ENCODE measurements around the gene EEF1A2.

The EEF1A2 gene

GRCh38 chr20:63498960-63499337 lies at the start of gene EEF1A2:
TSS of gene EEF1A2 (minus strand) at chr20:63499083. CDS start at chr20:63497763, 1,320 bp downstream.
- H3K4me3 ChIP-seq (ENCODE audit: low read depth, low read length), result peak within 1 kb of the TSS; percentile 37

- no peak overlapping the region for H3K4me3 ChIP-seq (ENCODE audit: low read depth, low read length)
Measured at GRCh38 chr20:63548542-63548941, 49.7 kb upstream of the EEF1A2 start.

- no peak within 1 kb of the TSS for H3K4me3 ChIP-seq (ENCODE audit: low read depth, low read length)
Measured at GRCh38 chr20:63547725-63548480, 49.0 kb upstream of the EEF1A2 start, which contains the start of gene SRMS. TSS of gene SRMS (minus strand) at chr20:63547749. CDS start at chr20:63547463, 286 bp downstream.

GRCh38 chr20:63546956-63547724 lies 48.3 kb upstream of the EEF1A2 start:
- H3K4me3 ChIP-seq (ENCODE audit: low read depth, low read length), result no peak overlapping the region

GRCh38 chr20:63546256-63546955 lies 47.5 kb upstream of the EEF1A2 start:
- no peak overlapping the region for H3K4me3 ChIP-seq (ENCODE audit: low read depth, low read length)

- H3K4me3 ChIP-seq (ENCODE audit: low read depth, low read length), result no peak overlapping the region
Measured at GRCh38 chr20:63545814-63546213, 46.9 kb upstream of the EEF1A2 start.

- H3K4me3 ChIP-seq (ENCODE audit: low read depth, low read length), result no peak overlapping the region
Measured at GRCh38 chr20:63544958-63545516, 46.2 kb upstream of the EEF1A2 start.

GRCh38 chr20:63544241-63544957 lies 45.5 kb upstream of the EEF1A2 start:
- H3K4me3 ChIP-seq (ENCODE audit: low read depth, low read length), result no peak overlapping the region

GRCh38 chr20:63543733-63544132 lies 44.9 kb upstream of the EEF1A2 start:
- H3K4me3 ChIP-seq (ENCODE audit: low read depth, low read length), result no peak overlapping the region

- H3K4me3 ChIP-seq (ENCODE audit: low read depth, low read length), result no peak overlapping the region
Measured at GRCh38 chr20:63543131-63543530, 44.2 kb upstream of the EEF1A2 start.

- no peak overlapping the region for H3K4me3 ChIP-seq (ENCODE audit: low read depth, low read length)
Measured at GRCh38 chr20:63542696-63543095, 43.8 kb upstream of the EEF1A2 start.

GRCh38 chr20:63542031-63542559 lies 43.2 kb upstream of the EEF1A2 start:
- no peak overlapping the region for H3K4me3 ChIP-seq (ENCODE audit: low read depth, low read length)

- H3K4me3 ChIP-seq (ENCODE audit: low read depth, low read length), result no peak overlapping the region
Measured at GRCh38 chr20:63541371-63541770, 42.5 kb upstream of the EEF1A2 start.

- H3K4me3 ChIP-seq (ENCODE audit: low read depth, low read length), result no peak overlapping the region
Measured at GRCh38 chr20:63540417-63541186, 41.7 kb upstream of the EEF1A2 start.

- H3K4me3 ChIP-seq (ENCODE audit: low read depth, low read length), result no peak overlapping the region
Measured at GRCh38 chr20:63539441-63540370, 40.8 kb upstream of the EEF1A2 start.

GRCh38 chr20:63539092-63539430 lies 40.2 kb upstream of the EEF1A2 start:
- no peak overlapping the region for H3K4me3 ChIP-seq (ENCODE audit: low read depth, low read length)

GRCh38 chr20:63538204-63539091 lies 39.6 kb upstream of the EEF1A2 start:
- H3K4me3 ChIP-seq (ENCODE audit: low read depth, low read length), result no peak overlapping the region
